Subcutaneous abdominal adipose tissue (tissue), 5 donors: Measurements from ENCODE around the gene HPSE2.

ENCODE experiments used
- H3K27ac ChIP-seq: one replicate; pipeline ENCODE4 v1.7.0; 2013; ENCODE audit warnings: low read depth, mild to moderate bottlenecking, inconsistent platforms, low read length, moderate library complexity
- H3K27me3 ChIP-seq, 5 donors: one replicate each; pipeline ENCODE4 v1.7.0; 2013; ENCODE audit warnings: low read length in 5 of 5, inconsistent platforms in 1 of 5; ENCODE audit not compliant: control insufficient read depth in 5 of 5, insufficient read depth in 4 of 5
- H3K36me3 ChIP-seq, 5 donors: one replicate each; pipeline ENCODE4 v1.7.0; 2013; ENCODE audit warnings: low read length in 5 of 5; ENCODE audit not compliant: control insufficient read depth in 5 of 5, insufficient read depth in 5 of 5
- H3K4me1 ChIP-seq, 5 donors: one replicate each; pipeline ENCODE4 v1.7.0; 2013; ENCODE audit warnings: low read length in 5 of 5, mild to moderate bottlenecking in 3 of 5, moderate library complexity in 1 of 5; ENCODE audit not compliant: control insufficient read depth in 5 of 5, insufficient read depth in 5 of 5
- H3K4me3 ChIP-seq, 5 donors: one replicate each; pipeline ENCODE4 v1.7.0; 2013; ENCODE audit warnings: low read length in 5 of 5, low read depth in 1 of 5
- H3K9ac ChIP-seq, 5 donors: one replicate each; pipeline ENCODE4 v1.7.0; 2013; ENCODE audit warnings: low read length in 5 of 5, mild to moderate bottlenecking in 4 of 5, moderate library complexity in 3 of 5
- H3K9me3 ChIP-seq, 5 donors: one replicate each; pipeline ENCODE4 v1.7.0; 2013; ENCODE audit warnings: low read length in 5 of 5; ENCODE audit not compliant: control insufficient read depth in 5 of 5
- donor health status: healthy.
- donor health status: healthy.
- donor health status: healthy.
- donor health status: healthy.
- donor health status: healthy.

Gene HPSE2

DNA sequence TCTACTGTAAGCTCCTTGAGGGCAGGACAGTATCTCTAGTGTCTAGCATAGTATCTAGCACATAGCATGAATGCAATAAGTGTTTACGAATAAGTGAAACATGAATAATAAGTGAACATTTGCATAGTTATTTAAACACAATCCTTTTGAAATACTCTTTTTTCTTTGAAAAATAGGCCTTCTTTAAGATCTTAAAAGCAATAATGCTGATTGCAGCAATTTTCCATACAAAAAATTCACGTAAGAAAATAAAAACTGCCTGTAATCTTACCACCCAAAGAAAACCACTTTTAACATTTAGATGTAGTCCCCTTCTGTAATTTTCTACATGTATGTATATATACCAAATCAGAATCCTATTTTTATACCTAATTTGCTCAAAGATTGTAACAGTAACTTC, 626.4 kb downstream of the HPSE2 start:
- H3K36me3 ChIP-seq, result no peaks in the 10 kb centered on the region
- H3K27me3 ChIP-seq, result peaks cover 0 to 4% (median 0%) of the 10 kb centered on the region in 5 donors
- no peak overlapping the region for H3K27ac ChIP-seq
- no peak overlapping the region for H3K4me3 ChIP-seq
- H3K4me1 ChIP-seq, result peaks cover 0 to 24% (median 23%) of the 10 kb centered on the region in 5 donors
- H3K9me3 ChIP-seq, result no peaks in the 10 kb centered on the region
- H3K9ac ChIP-seq, result no peak overlapping the region

- Histone ChIP-seq H3K36me3 (no peaks in the 10 kb centered on the region), H3K27ac (no peak overlapping the region), H3K9me3 (no peaks in the 10 kb centered on the region), H3K9ac (no peak overlapping the region), H3K27me3 (peaks cover 0 to 4% (median 0%) of the 10 kb centered on the region in 5 donors), H3K4me3 (peak overlapping the region in 4 of 5 donors; percentile 11 to 38 (median 28)), H3K4me1 (peaks cover 0 to 24% (median 23%) of the 10 kb centered on the region in 5 donors)
Observed at GRCh38 chr10:98608411-98608810, 627.2 kb downstream of the HPSE2 start.

DNA sequence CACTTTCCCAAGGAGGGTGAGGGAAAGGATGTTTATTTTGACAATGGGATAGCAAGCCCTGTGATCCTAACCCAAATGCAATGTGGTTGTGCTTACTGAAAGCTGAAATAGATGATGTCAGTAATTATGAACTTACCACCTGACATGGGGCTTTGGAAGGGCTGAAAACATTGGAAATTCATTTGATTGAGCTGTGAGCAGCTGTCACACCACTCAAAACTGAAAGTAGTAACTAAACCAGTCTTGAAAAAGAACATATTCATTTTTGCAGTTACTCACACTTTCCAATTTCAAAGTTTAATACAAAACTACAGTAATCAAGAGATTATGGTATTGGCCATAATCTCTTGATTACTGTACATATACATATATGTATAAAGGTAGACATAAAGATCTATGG, 633.4 kb downstream of the HPSE2 start:
- Histone ChIP-seq H3K9me3 (no peaks in the 10 kb centered on the region), H3K27ac (no peak overlapping the region), H3K4me1 (peaks cover 0 to under 1% (median 0%) of the 10 kb centered on the region in 5 donors), H3K9ac (no peak overlapping the region), H3K27me3 (peaks cover 0 to 4% (median 0%) of the 10 kb centered on the region in 5 donors), H3K4me3 (no peak overlapping the region), H3K36me3 (no peaks in the 10 kb centered on the region)

GRCh38 chr10:98599032-98599610, 636.5 kb downstream of the HPSE2 start:
- no peaks in the 10 kb centered on the region for H3K27me3 ChIP-seq
- H3K9me3 ChIP-seq, result peaks cover 0 to 5% (median 5%) of the 10 kb centered on the region in 5 donors
- no peaks in the 10 kb centered on the region for H3K4me1 ChIP-seq
- no peak overlapping the region for H3K27ac ChIP-seq
- no peak overlapping the region for H3K4me3 ChIP-seq
- H3K36me3 ChIP-seq, result no peaks in the 10 kb centered on the region
- no peak overlapping the region for H3K9ac ChIP-seq

DNA sequence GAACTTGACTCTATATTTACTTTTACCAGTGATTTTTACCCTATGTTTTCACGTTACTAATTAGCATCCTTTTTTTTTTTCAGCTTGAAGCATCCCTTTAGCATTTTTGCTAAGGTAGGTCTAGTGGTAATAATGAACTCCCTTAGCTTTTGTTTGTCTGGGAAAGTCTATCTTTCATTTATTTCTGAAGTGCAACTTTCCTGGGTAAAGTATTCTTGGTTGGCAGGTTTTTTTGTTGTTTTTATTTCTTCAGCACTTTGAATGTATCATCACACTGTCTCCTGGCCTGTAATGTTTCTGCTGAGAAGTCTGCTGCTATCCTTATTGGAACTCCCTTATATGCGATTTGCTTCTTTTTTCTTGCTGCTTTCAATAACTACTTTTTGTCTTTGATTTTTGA, 639.2 kb downstream of the HPSE2 start:
- Histone ChIP-seq H3K27ac (no peak overlapping the region), H3K4me1 (no peaks in the 10 kb centered on the region), H3K4me3 (no peak overlapping the region), H3K27me3 (no peaks in the 10 kb centered on the region), H3K9me3 (peaks cover 0 to 5% (median 5%) of the 10 kb centered on the region in 5 donors), H3K9ac (no peak overlapping the region), H3K36me3 (no peaks in the 10 kb centered on the region)

DNA sequence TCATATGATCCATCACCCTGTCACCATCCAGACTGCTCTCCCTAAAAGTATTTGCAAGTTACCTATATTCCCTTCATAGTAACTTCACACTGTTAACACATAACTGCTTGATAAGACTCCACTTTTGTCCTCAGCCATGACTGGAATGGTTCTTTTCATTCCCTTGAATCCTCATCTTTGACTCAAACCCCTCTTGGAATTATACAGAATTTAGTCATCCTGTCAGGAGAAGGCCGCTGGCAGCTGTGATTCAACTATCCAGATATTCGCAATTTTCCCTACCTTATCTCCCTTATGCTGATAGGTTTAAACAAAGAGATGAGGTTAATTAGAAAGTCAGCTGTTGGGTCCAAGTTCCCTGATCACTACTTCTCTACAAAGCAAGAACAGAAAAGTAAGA, 646.0 kb downstream of the HPSE2 start:
- no peaks in the 10 kb centered on the region for H3K36me3 ChIP-seq
- H3K4me1 ChIP-seq, result no peaks in the 10 kb centered on the region
- H3K27me3 ChIP-seq, result no peaks in the 10 kb centered on the region
- no peaks in the 10 kb centered on the region for H3K9me3 ChIP-seq
- H3K4me3 ChIP-seq, result no peak overlapping the region
- H3K9ac ChIP-seq, result no peak overlapping the region
- no peak overlapping the region for H3K27ac ChIP-seq

- Histone ChIP-seq H3K4me3 (no peak overlapping the region), H3K4me1 (no peaks in the 10 kb centered on the region), H3K9ac (no peak overlapping the region), H3K36me3 (no peaks in the 10 kb centered on the region), H3K27me3 (no peaks in the 10 kb centered on the region), H3K27ac (no peak overlapping the region), H3K9me3 (no peaks in the 10 kb centered on the region)
Observed at GRCh38 chr10:98589007-98589406, 646.6 kb downstream of the HPSE2 start.

DNA sequence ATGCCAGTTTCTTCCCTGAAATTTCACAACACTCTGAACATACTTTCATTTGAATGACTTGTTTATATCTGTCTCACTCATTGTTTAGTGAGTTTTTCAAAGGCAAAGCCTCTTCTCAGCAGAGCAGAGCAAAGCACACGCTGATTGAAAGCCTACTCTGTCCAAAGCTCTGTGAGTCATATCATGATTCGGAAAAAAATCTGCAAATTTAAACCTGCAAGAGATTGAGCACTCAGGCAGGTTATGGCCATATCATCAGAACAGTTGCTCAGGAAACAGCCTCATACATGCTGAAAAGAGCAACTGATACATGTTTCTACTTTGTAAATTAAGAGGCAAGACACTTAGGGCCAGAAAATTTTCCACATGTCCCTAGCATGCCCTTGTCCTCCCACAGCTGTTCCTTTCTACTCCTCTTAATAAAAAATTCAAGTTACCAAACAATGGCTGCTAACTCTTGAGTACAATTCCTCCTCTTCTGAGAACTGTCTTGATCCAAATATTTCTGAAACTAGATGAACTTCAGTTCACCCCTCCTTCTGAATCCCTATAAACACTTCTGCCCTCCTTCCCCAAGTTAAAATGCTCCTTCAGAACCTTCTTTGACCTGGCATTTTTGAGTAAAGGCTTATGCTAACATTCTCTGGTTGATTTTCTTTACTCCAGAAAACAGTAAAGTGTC, 648.4 kb downstream of the HPSE2 start:
- no peaks in the 10 kb centered on the region for H3K9me3 ChIP-seq
- no peaks in the 10 kb centered on the region for H3K36me3 ChIP-seq
- no peak overlapping the region for H3K27ac ChIP-seq
- H3K9ac ChIP-seq, result no peak overlapping the region
- no peaks in the 10 kb centered on the region for H3K4me1 ChIP-seq
- H3K4me3 ChIP-seq, result no peak overlapping the region
- no peaks in the 10 kb centered on the region for H3K27me3 ChIP-seq

DNA sequence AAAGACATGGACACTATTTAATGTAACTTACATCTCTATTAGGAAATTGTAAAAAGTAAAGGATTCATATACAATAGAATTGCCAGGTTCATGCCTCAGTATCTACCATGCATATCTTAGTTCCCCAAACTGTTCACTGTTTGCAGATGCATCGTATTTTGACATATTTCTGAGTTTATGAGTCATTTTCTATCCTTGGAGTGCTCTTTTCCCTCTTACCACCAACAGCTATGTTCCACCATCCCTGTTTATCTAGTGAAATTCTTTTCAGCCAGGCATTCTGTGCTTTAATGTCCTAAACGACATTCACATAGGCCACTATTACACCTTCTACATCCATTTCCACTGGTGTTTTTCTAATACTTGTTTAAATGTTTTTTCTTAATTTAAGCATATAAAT, 649.6 kb downstream of the HPSE2 start:
- Histone ChIP-seq H3K9ac (no peak overlapping the region), H3K4me3 (no peak overlapping the region), H3K36me3 (no peaks in the 10 kb centered on the region), H3K9me3 (no peaks in the 10 kb centered on the region), H3K27ac (no peak overlapping the region), H3K27me3 (no peaks in the 10 kb centered on the region), H3K4me1 (no peaks in the 10 kb centered on the region)

DNA sequence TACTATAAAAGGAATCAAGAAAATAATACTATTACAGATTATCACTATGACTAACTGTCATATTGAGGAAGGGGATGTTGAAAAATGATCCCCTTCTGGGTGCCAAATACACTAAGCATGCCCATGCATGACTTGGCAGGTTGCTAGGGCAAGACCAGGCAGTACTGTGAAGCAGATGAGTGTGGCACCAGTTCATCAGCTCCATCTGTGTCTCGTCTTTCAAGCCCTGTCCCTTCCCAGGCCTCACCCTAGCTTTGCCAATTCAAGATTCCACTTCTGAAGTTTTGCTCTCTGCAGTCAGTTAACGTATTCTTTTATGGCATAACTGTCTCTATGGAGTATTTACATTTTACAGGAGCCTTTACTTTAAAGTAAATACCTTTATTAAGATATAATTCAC, 653.3 kb downstream of the HPSE2 start:
- Histone ChIP-seq H3K4me1 (no peaks in the 10 kb centered on the region), H3K36me3 (no peaks in the 10 kb centered on the region), H3K27ac (no peak overlapping the region), H3K9me3 (no peaks in the 10 kb centered on the region), H3K27me3 (no peaks in the 10 kb centered on the region), H3K4me3 (no peak overlapping the region), H3K9ac (no peak overlapping the region)
